ENCODE results near the gene ATP11A. TPM values are rescaled to one million over a fixed set of nuclear protein-coding genes. Genes with fewer than 3 reads are reported as not detected.

The ATP11A gene
- total and polyA plus RNA-seq, 2 experiments from 2014 or later = 28.7 to 30.8 TPM

DNA sequence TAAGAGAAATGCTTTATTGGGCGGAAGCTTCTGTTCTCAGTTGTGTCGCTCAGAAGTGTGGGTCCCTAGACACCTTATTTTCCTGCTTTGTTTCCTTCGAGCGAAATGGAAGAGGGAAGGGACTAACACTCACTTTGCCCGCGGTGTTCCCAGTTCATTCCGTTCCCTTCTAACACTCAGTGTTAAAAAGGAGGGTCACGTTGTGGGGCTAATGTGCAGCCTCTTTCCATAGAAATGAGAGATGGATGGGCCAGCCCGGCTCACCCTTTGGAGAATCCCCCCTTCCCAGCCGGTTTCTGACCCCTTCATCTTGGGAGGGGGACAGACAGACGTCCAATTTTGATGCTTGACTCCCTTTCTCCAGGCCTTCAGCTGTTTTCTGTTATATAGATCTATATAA, 2.3 kb downstream of the ATP11A start:
- no peak overlapping the region for H2AFZ ChIP-seq
- H3K4me3 ChIP-seq = peak overlapping the region; percentile 99
- H3K27me3 ChIP-seq = no peaks in the 10 kb centered on the region
- peak overlapping the region; percentile 97 for H3K27ac ChIP-seq
- no peaks in the 10 kb centered on the region for H3K9me3 ChIP-seq (ENCODE audit: low read depth)
- H3K4me2 ChIP-seq = peak overlapping the region; percentile 93
- peaks cover 65% of the 10 kb centered on the region for H3K79me2 ChIP-seq
- no peak for DNase-seq (ENCODE audit: low spot score)
- H3K36me3 ChIP-seq (replicated peaks; ENCODE audit: insufficient read depth, low read depth) = no peaks in the 10 kb centered on the region
- H3K9me2 ChIP-seq (replicated peaks; ENCODE audit: insufficient read depth) = no peaks in the 10 kb centered on the region
- H4K20me1 ChIP-seq (ENCODE audit: insufficient read depth, poor library complexity, severe bottlenecking) = peaks cover 24% of the 10 kb centered on the region
- H3K4me1 ChIP-seq (ENCODE audit: insufficient read depth) = peaks cover 34% of the 10 kb centered on the region
- WGBS (ENCODE audit: low lambda C conversion rate, missing lambda C conversion rate) = 61% methylated on average over 11 of the region's 11 CpGs
- TF ChIP-seq EZH2phosphoT487 (IDR thresholded peaks at IDR 0.05; ENCODE audit: low read depth, severe bottlenecking, unreplicated experiment) (no peak), CTCF (IDR thresholded peaks at IDR 0.05; ENCODE audit: poor library complexity) (no peak), EZH2 (IDR thresholded peaks at IDR 0.05; ENCODE audit: borderline replicate concordance) (no peak)

DNA sequence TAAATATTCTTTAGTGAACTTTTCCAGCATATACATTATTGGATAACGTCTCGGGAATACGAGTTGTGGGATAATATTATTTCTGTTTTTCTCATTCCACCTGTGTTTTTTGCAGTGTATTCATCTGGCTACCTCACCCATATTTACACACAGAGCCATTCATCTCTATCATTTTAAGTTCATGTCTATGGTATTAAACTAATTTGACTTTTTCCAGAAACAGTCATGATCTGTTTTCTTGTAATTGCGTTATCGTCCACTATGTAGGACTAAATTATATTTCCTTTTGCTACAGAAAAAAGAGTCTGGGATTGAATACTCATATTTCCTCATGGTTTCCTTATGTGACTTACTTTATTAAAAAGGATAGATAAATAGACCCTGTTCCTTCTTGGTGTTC, 2.7 kb downstream of the ATP11A start:
- TF ChIP-seq EZH2 (IDR thresholded peaks at IDR 0.05; ENCODE audit: borderline replicate concordance) (no peak), CTCF (IDR thresholded peaks at IDR 0.05; ENCODE audit: poor library complexity) (no peak), EZH2phosphoT487 (IDR thresholded peaks at IDR 0.05; ENCODE audit: low read depth, severe bottlenecking, unreplicated experiment) (no peak)
- Histone ChIP-seq H3K4me3 (no peak overlapping the region), H3K27me3 (no peaks in the 10 kb centered on the region), H3K9me2 (replicated peaks; ENCODE audit: insufficient read depth) (no peaks in the 10 kb centered on the region), H3K4me1 (ENCODE audit: insufficient read depth) (peaks cover 34% of the 10 kb centered on the region), H3K27ac (peak overlapping the region; percentile 97), H2AFZ (no peak overlapping the region), H3K36me3 (replicated peaks; ENCODE audit: insufficient read depth, low read depth) (no peaks in the 10 kb centered on the region), H3K9me3 (ENCODE audit: low read depth) (no peaks in the 10 kb centered on the region), H4K20me1 (ENCODE audit: insufficient read depth, poor library complexity, severe bottlenecking) (peaks cover 24% of the 10 kb centered on the region), H3K79me2 (peaks cover 69% of the 10 kb centered on the region), H3K4me2 (peak overlapping the region; percentile 93)
- WGBS (ENCODE audit: low lambda C conversion rate, missing lambda C conversion rate) = 80% methylated on average over 5 of the region's 5 CpGs
- DNase-seq (ENCODE audit: low spot score) = no peak

DNA sequence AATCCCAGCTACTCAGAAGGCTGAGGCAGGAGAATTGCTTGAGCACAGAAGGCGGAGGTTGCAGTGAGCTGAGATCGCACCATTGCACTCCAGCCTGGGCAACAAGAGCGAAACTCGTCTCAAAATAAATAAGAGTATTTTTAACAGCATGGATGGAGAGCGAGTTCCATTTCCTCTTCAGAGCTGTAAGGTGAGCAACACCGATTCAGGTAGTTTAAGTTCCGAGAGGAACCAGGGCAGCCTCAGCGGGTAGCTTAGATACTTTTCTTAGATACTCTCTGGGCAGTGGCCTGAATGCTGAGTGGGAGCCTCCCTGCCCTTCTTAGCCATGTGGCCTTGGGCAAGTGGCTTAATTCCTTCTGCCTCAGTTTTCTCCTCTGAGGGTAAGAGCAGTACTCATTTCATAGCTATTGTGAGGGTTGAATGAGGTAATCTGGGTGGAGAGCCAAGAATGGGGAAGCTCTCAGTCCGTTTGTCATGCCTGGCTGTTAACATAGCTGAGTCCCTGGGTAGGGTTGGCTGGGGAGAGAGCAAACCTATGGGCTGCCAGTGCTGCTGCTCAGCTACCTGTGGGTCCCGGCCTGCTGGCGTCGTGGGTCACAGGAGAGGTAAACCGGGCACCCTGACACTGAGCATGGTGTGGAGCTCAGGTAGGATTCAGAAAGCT, 4.1 kb downstream of the ATP11A start:
- Histone ChIP-seq H3K27ac (peak overlapping the region; percentile 14), H2AFZ (no peak overlapping the region)
- 87% methylated on average over 13 of the region's 13 CpGs for WGBS (ENCODE audit: low lambda C conversion rate, missing lambda C conversion rate)

More for the DNA sequence above, 4.1 kb downstream of the ATP11A start:
- Histone ChIP-seq H4K20me1 (ENCODE audit: insufficient read depth, poor library complexity, severe bottlenecking) (peaks cover 24% of the 10 kb centered on the region), H3K4me3 (no peak overlapping the region), H3K79me2 (peaks cover 82% of the 10 kb centered on the region), H3K9me2 (replicated peaks; ENCODE audit: insufficient read depth) (no peaks in the 10 kb centered on the region), H3K36me3 (replicated peaks; ENCODE audit: insufficient read depth, low read depth) (no peaks in the 10 kb centered on the region), H3K27me3 (no peaks in the 10 kb centered on the region), H3K9me3 (ENCODE audit: low read depth) (no peaks in the 10 kb centered on the region), H3K4me1 (ENCODE audit: insufficient read depth) (peaks cover 34% of the 10 kb centered on the region), H3K4me2 (peak overlapping the region; percentile 93)
- no peak for DNase-seq (ENCODE audit: low spot score)
- no peak for TF ChIP-seq EZH2phosphoT487 (IDR thresholded peaks at IDR 0.05; ENCODE audit: low read depth, severe bottlenecking, unreplicated experiment)
- no peak for TF ChIP-seq CTCF (IDR thresholded peaks at IDR 0.05; ENCODE audit: poor library complexity)
- TF ChIP-seq EZH2 (IDR thresholded peaks at IDR 0.05; ENCODE audit: borderline replicate concordance) = no peak
